GM18498 (cell line): Measurements from ENCODE around the gene FOXO4.

Experiments used
- ATAC-seq: cut with Tn5 transposase; IDR thresholded peaks from one replicate; pipeline ENCODE4 v1.9.1; 2021; ENCODE audit warnings: mild to moderate bottlenecking, moderate library complexity; ENCODE audit not compliant: unreplicated experiment

FOXO4 gene

DNA sequence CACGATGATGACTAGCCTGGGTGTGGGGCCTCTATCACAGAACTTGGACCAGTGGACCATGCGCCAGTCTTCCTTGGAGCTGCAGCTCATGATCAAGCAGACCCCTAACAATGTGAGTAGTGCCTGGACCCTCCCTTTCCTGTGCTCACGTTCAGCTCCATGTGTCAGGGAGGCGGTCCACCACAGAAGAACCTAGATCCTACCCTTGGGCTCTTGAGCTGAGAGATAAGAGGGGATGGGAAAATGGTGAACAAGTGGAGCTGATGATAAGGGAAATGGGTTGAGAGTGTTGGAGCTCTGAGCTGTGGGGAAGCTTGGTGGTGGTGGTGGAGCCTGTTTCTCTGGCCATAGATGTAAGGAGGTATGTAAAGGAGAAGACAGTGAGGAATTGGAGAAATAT lies 35.9 kb downstream of the FOXO4 start:
- no peak for ATAC-seq

DNA sequence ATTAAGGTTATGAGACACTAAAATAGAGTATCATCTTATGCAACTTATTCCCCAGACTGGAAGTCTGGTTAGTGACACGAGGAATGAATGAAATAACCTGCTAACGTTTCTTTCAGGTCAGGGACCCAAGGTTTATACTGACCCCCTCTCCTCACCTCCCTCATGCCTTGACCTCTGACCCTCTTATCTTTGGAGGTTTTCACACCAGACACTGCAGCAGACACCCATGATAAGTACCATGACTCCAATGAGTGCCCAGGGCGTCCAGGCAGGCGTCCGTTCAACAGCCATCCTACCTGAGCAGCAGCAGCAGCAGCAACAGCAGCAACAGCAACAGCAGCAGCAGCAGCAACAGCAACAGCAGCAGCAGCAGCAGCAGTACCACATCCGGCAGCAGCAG lies 44.8 kb downstream of the FOXO4 start:
- ATAC-seq, result no peak

DNA sequence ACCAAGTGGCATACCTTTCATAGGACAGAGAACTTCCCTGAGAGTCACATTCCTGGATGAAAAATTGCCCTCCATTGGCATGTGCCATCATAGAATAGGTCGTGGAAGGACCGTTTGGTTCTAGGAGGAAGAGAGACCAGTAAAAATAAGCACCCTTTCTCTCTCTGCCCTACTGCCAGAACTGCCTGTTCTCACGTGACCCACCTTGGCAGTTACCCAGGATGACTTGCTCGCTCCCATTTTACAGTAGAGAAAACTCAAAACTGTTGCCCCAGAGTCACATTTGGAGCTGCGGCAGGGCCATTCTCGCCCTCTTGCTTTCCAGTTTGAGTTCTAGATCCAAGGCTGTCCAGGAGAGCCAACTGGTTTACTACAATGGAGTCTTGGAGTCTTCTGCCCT lies 47.9 kb downstream of the FOXO4 start:
- no peak for ATAC-seq

- ATAC-seq, result no peak
Measured at GRCh38 chrX:71144651-71145050, 49.0 kb downstream of the FOXO4 start, which contains the start of gene NLGN3. NLGN3 (plus strand) TSS chrX:71144841; CDS start chrX:71147750, 2,909 bp downstream.

- ATAC-seq, result no peak
Measured at GRCh38 chrX:71147496-71148277, 52.0 kb downstream of the FOXO4 start.

GRCh38 chrX:71148278-71148663 lies 52.6 kb downstream of the FOXO4 start:
- no peak for ATAC-seq

DNA sequence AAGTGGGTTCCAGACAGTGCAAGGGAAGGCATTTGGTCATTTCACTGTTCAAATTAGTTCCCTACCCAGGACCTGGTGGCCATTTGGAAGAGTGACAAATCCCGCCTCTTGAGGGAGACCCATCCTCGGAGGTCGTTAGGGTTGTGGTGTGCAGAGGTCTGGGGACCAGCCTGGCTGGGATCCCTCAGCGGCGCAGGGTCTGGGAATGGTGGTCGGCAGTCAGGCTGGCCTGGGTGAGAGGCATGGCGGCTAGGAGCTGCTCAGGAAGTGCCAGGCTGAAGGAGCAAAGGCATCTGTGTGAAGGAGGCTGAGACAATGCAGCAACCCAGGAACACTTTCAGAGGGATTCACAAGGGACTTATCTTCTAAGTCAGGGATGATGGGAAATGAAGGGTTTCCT lies 55.7 kb downstream of the FOXO4 start:
- no peak for ATAC-seq
